Loucy (cell line): ENCODE data around the gene ZDHHC8.

Source experiments
- H2AFZ ChIP-seq: fragments of 200-600 bp; sonication (generic); 2 replicates; pipeline ENCODE4 v1.6.0; 2016; ENCODE audit warnings: antibody characterized with exemption, mild to moderate bottlenecking, low read length, moderate library complexity
- H3F3A ChIP-seq: fragments of 200-600 bp; 2 replicates; pipeline ENCODE4 v1.6.0; 2016; ENCODE audit warnings: antibody characterized with exemption, low read depth, mild to moderate bottlenecking
- H3K27me3 ChIP-seq: fragments of 200-600 bp; sonication (generic); 2 replicates; pipeline ENCODE4 v1.6.1; 2014; ENCODE audit warnings: low read length, mild to moderate bottlenecking; ENCODE audit not compliant: insufficient read depth, poor library complexity, severe bottlenecking
- H3K36me3 ChIP-seq: fragments of 200-600 bp; sonication (generic); 2 replicates; pipeline ENCODE4 v1.6.1; 2016; ENCODE audit warnings: low read length; ENCODE audit not compliant: insufficient read depth
- H3K4me1 ChIP-seq: fragments of 200-600 bp; sonication (generic); 2 replicates; pipeline ENCODE4 v1.5.1; 2014; ENCODE audit warnings: low read length, mild to moderate bottlenecking; ENCODE audit not compliant: insufficient read depth, poor library complexity, severe bottlenecking
- H3K4me2 ChIP-seq: fragments of 200-600 bp; sonication (generic); 2 replicates; pipeline ENCODE4 v1.6.0; 2014; ENCODE audit warnings: antibody characterized with exemption, low read length, low read depth, mild to moderate bottlenecking; ENCODE audit not compliant: poor library complexity, severe bottlenecking
- H3K4me3 ChIP-seq: fragments of 200-600 bp; sonication (generic); 2 replicates; pipeline ENCODE4 v1.5.1; 2014; ENCODE audit warnings: low read length, mild to moderate bottlenecking, mixed read lengths; ENCODE audit not compliant: poor library complexity, severe bottlenecking
- H3K79me2 ChIP-seq: fragments of 200-600 bp; sonication (generic); 2 replicates; pipeline ENCODE4 v1.6.1; 2014; ENCODE audit warnings: low read length; ENCODE audit not compliant: insufficient read depth
- H3K9ac ChIP-seq: fragments of 200-600 bp; sonication (generic); 2 replicates; pipeline ENCODE4 v1.6.0; 2014; ENCODE audit warnings: mild to moderate bottlenecking, low read depth, low read length, moderate library complexity; ENCODE audit not compliant: poor library complexity, severe bottlenecking
- H3K9me2 ChIP-seq: fragments of 200-600 bp; sonication (generic); replicated peaks from 2 replicates; pipeline ENCODE4 v1.6.1; 2016; ENCODE audit warnings: low read depth, low read length, mixed read lengths
- H3K9me3 ChIP-seq: fragments of 200-600 bp; sonication (generic); 2 replicates; pipeline ENCODE4 v1.6.1; 2014; ENCODE audit warnings: mild to moderate bottlenecking, antibody characterized with exemption, low read length, low read depth; ENCODE audit not compliant: insufficient read depth
- H4K20me1 ChIP-seq: fragments of 200-600 bp; sonication (generic); 2 replicates; pipeline ENCODE4 v1.6.0; 2014; ENCODE audit warnings: antibody characterized with exemption, low read length, mild to moderate bottlenecking; ENCODE audit not compliant: insufficient read depth, poor library complexity, severe bottlenecking
- CTCF ChIP-seq: fragments of 200-600 bp; sonication (generic); conservative IDR thresholded peaks from 2 replicates; pipeline ENCODE4 v1.5.1; 2014; ENCODE audit warnings: mild to moderate bottlenecking, antibody characterized with exemption, low read length
- EZH2phosphoT487 ChIP-seq: fragments of 200-600 bp; IDR thresholded peaks from 2 replicates; pipeline ENCODE4 v1.6.1; 2018; ENCODE audit warnings: antibody characterized with exemption, mild to moderate bottlenecking, moderate library complexity, borderline replicate concordance

ZDHHC8 gene

DNA sequence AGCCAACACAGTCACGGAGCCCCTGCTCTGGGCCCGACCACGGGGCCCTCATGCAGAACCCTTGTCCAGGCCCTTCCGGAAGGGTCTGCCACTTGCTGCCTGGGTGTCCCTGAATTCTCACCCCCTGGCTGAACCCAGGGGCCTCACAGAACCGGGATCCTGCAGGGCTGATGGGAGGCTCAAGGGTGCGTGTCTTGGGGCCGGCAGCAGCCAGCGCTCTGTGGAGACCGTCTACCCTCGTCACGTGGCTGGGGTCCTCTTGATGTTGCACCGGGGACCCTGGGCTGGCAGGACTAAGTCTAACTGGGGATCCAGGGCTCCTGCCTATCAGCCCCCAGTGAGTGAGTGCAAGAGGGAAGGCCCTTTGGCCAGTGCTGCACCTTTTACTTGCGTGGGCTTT lies 38.6 kb downstream of the ZDHHC8 start:
- Histone ChIP-seq H3F3A (no peaks in the 10 kb centered on the region), H3K9me2 (no peaks in the 10 kb centered on the region), H4K20me1 (no peaks in the 10 kb centered on the region), H2AFZ (no peak overlapping the region), H3K9me3 (no peaks in the 10 kb centered on the region), H3K4me2 (no peak overlapping the region), H3K27me3 (no peaks in the 10 kb centered on the region), H3K79me2 (no peaks in the 10 kb centered on the region), H3K4me3 (no peak overlapping the region), H3K4me1 (peaks cover 14% of the 10 kb centered on the region), H3K36me3 (no peaks in the 10 kb centered on the region), H3K9ac (no peak overlapping the region)
- no peak for TF ChIP-seq CTCF
- TF ChIP-seq EZH2phosphoT487 = no peak

DNA sequence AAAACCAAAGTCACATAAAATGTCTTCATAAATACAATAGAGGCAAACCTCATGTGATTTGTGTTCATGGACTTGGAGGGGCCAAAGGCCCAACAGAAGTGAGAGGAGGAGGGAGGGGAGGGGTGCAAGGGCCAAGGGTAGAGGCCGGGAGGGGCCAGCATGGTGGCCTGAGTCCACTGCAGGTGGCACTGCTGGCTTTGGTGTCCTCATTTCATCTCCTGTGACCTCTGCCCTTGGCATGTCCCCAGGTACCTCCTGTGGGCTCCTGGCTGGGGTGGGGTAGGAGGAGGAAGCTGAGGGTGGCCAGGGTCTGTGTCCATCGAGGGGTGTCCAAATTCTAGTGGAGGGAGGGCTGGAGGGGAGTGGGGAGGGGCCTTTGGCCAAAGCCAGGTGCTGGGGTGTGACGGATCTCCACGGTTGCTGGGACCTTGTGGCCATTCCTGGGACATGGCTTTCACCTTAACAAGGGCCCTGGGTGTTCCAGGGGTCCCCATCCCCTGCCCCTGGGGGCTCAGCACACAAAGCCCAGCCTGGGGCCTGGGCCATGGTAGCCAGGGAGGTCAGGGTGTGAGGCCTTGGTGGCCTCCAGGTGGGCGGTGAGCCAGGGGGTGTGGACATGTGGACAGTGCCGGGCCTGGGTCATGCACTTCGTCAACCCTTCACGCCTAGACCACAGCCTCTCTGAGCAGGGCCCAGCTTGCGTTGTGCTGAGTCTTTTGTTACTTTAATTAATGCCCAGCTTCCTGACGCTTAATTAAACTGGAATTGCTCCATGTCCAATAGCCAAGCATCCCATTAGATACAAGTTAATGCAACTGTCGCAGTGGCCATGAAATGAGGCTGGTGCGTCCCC lies 39.9 kb downstream of the ZDHHC8 start:
- H3K9ac ChIP-seq = no peak overlapping the region
- no peaks in the 10 kb centered on the region for H3K9me2 ChIP-seq
- H3K4me2 ChIP-seq = no peak overlapping the region
- H3K4me1 ChIP-seq = peaks cover 17% of the 10 kb centered on the region
- H3K27me3 ChIP-seq = no peaks in the 10 kb centered on the region
- no peak overlapping the region for H3K4me3 ChIP-seq
- TF ChIP-seq CTCF (no peak), EZH2phosphoT487 (no peak)
- H2AFZ ChIP-seq = no peak overlapping the region
- H3K79me2 ChIP-seq = no peaks in the 10 kb centered on the region
- no peaks in the 10 kb centered on the region for H4K20me1 ChIP-seq
- no peaks in the 10 kb centered on the region for H3F3A ChIP-seq
- no peaks in the 10 kb centered on the region for H3K9me3 ChIP-seq
- no peaks in the 10 kb centered on the region for H3K36me3 ChIP-seq

DNA sequence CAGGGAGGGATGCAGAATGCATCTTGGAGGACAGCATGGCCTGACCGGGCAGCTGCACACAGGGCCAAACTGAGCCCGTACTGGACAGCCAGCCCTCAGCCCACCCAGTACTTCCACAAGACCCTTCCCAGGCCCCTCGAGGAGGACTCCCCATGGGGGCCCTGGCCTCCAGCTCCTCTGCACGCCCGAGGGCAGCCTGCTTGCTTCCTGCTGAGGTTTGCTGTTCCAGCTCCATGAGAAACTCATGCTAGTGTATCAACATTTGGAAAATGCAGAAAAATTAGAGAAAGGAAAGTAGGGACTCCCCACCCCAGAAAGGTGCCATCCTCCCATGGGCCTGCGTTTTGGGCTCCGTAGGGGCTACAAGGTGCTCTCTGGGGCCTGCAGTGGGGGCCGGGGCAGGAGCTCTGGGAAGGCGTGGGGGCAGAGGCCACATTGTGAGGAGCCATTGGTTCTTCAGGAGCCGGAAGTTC lies 40.6 kb downstream of the ZDHHC8 start:
- no peaks in the 10 kb centered on the region for H3K9me3 ChIP-seq
- TF ChIP-seq CTCF = no peak
- TF ChIP-seq EZH2phosphoT487 = no peak

More for the DNA sequence above, 40.6 kb downstream of the ZDHHC8 start:
- Histone ChIP-seq H2AFZ (no peak overlapping the region), H3K4me3 (no peak overlapping the region), H4K20me1 (no peaks in the 10 kb centered on the region), H3K9me2 (no peaks in the 10 kb centered on the region), H3K27me3 (no peaks in the 10 kb centered on the region), H3F3A (no peaks in the 10 kb centered on the region), H3K9ac (no peak overlapping the region), H3K36me3 (no peaks in the 10 kb centered on the region), H3K4me2 (no peak overlapping the region), H3K4me1 (peaks cover 17% of the 10 kb centered on the region), H3K79me2 (no peaks in the 10 kb centered on the region)
